Measurements from ENCODE around the gene FIBP.

GRCh38 chr11:65851083-65851579 lies 37.1 kb downstream of the FIBP start:
- TF ChIP-seq CTCF (IDR thresholded peaks at IDR 0.05; ENCODE audit: borderline replicate concordance, extremely low read depth, low read length, poor library complexity, severe bottlenecking) (peak; percentile 89), EZH2 (IDR thresholded peaks at IDR 0.05; ENCODE audit: borderline replicate concordance, low read depth, low read length, severe bottlenecking) (no peak)
